Dermis microvascular lymphatic vessel endothelial cell (primary cell): ENCODE measurements around the gene MPZL1. TPM values are rescaled to one million over a fixed set of nuclear protein-coding genes. Genes with fewer than 3 reads are reported as not detected.
"Not testable (repeated sequence)": the region's sequence is repeated elsewhere in the genome, so short reads cannot be mapped to it uniquely, and the experiment has no call there.

Experiments
- DNase-seq, 2 donors: peaks; one replicate each; pipeline versions ENCODE4 v3.0.0 to v3.0.0-alpha.2; 2010; ENCODE audit warnings: low read depth in 2 of 2
- total RNA-seq: library from RNA; depleted of rRNA; stranded (reverse); fragments of >200 nt; gene quantifications from 2 replicates; pipeline ENCODE4 v1.2.1, GENCODE V29; 2014

Gene MPZL1
- total RNA-seq, 1 donor from 2014 or later, result 107 TPM

GRCh38 chr1:167806235-167806634, 84.5 kb downstream of the MPZL1 start:
- not testable (repeated sequence) for DNase-seq

GRCh38 chr1:167806676-167807075, 84.9 kb downstream of the MPZL1 start:
- not testable (repeated sequence) for DNase-seq

- DNase-seq, result peak in 1 of 2 donors; percentile 27
Observed at GRCh38 chr1:167808104-167808503, 86.3 kb downstream of the MPZL1 start.

- DNase-seq, result no peak
Observed at GRCh38 chr1:167808690-167809089, 86.9 kb downstream of the MPZL1 start.

GRCh38 chr1:167812972-167813371, 91.2 kb downstream of the MPZL1 start:
- DNase-seq, result no peak

- no peak for DNase-seq
Observed at GRCh38 chr1:167815650-167816049, 93.9 kb downstream of the MPZL1 start.

- DNase-seq, result peak; percentile 16 to 75
Observed at GRCh38 chr1:167819849-167820683, 98.3 kb downstream of the MPZL1 start.

GRCh38 chr1:167820684-167821355, 99.0 kb downstream of the MPZL1 start:
- no peak for DNase-seq

- no peak for DNase-seq
Observed at GRCh38 chr1:167821356-167821685, 99.5 kb downstream of the MPZL1 start.

GRCh38 chr1:167821969-167822685, 100.3 kb downstream of the MPZL1 start:
- DNase-seq, result no peak

- DNase-seq, result no peak
Observed at GRCh38 chr1:167824163-167824794, 102.5 kb downstream of the MPZL1 start.

- DNase-seq, result no peak
Observed at GRCh38 chr1:167825419-167826079, 103.8 kb downstream of the MPZL1 start.

- no peak for DNase-seq
Observed at GRCh38 chr1:167826127-167826526, 104.3 kb downstream of the MPZL1 start.

- DNase-seq, result no peak
Observed at GRCh38 chr1:167829868-167830267, 108.1 kb downstream of the MPZL1 start.

- not testable (repeated sequence) for DNase-seq
Observed at GRCh38 chr1:167830668-167831067, 108.9 kb downstream of the MPZL1 start.

GRCh38 chr1:167832693-167833092, 110.9 kb downstream of the MPZL1 start:
- DNase-seq, result no peak

- DNase-seq, result no peak
Observed at GRCh38 chr1:167833904-167834303, 112.1 kb downstream of the MPZL1 start.

GRCh38 chr1:167836197-167836596, 114.4 kb downstream of the MPZL1 start:
- DNase-seq, result no peak

GRCh38 chr1:167837326-167837725, 115.5 kb downstream of the MPZL1 start:
- DNase-seq, result no peak

GRCh38 chr1:167839009-167839408, 117.2 kb downstream of the MPZL1 start:
- DNase-seq, result peak in 1 of 2 donors; percentile 8
